Measurements from ENCODE around the gene G6PD.

GRCh38 chrX:154502989-154503388, 43.7 kb downstream of the G6PD start:
- TF ChIP-seq CTCF (IDR thresholded peaks at IDR 0.05) (no peak), POLR2A (IDR thresholded peaks at IDR 0.05) (no peak), EP300 (IDR thresholded peaks at IDR 0.05; ENCODE audit: low read depth) (no peak)
